Vagina (tissue), 2 donors: Measurements from ENCODE around the gene BTN1A1. TPM values are rescaled to one million over a fixed set of nuclear protein-coding genes. Genes with fewer than 3 reads are reported as not detected.

Source experiments
- DNase-seq, 2 donors: peaks; one replicate each; pipeline ENCODE4 v3.0.0-alpha.2; 2017; ENCODE audit errors: extremely low spot score in 2 of 2
- H3K27ac ChIP-seq: fragments of 200-600 bp; sonication (generic); one replicate; pipeline ENCODE4 v1.5.1; 2019
- H3K27me3 ChIP-seq: fragments of 200-600 bp; sonication (generic); one replicate; pipeline ENCODE4 v1.5.1; 2019
- H3K36me3 ChIP-seq, 2 donors: fragments of 200-600 bp; sonication (generic); one replicate each; pipeline ENCODE4 v1.5.1; 2017 to 2019
- H3K4me1 ChIP-seq: fragments of 200-600 bp; sonication (generic); one replicate; pipeline ENCODE4 v1.5.1; 2019
- H3K4me3 ChIP-seq, 2 donors: fragments of 200-600 bp; sonication (generic); 1 replicate in 1 of 2; 2 replicates in 1 of 2; pipeline ENCODE4 v1.5.1; 2016 to 2019
- H3K9me3 ChIP-seq: fragments of 200-600 bp; sonication (generic); one replicate; pipeline ENCODE4 v1.5.1; 2019
- POLR2A ChIP-seq, 2 donors: fragments of 450-650 bp; IDR thresholded peaks; one replicate each; pipeline ENCODE4 v1.6.1; 2017; ENCODE audit warnings: antibody characterized with exemption in 2 of 2, mild to moderate bottlenecking in 2 of 2, moderate library complexity in 2 of 2
- POLR2AphosphoS5 ChIP-seq, 2 donors: sonication (generic); formaldehyde crosslinking; IDR thresholded peaks; one replicate each; pipeline ENCODE4 v1.9.0; 2017; ENCODE audit warnings: antibody characterized with exemption in 2 of 2, mild to moderate bottlenecking in 2 of 2, low read depth in 1 of 2; ENCODE audit not compliant: insufficient read depth in 1 of 2
- intact Hi-C: fragments of 100-400 bp; cut with DNase I; formaldehyde crosslinking; loops from one replicate; pipeline ENCODE4 v1.15.1; 2023
- total RNA-seq: library from RNA; depleted of rRNA; stranded (reverse); fragments of >200 nt; gene quantifications from one replicate; pipeline ENCODE4 v1.2.3, GENCODE V29; 2016
- TF ChIP-seq, protein P1 (sequence below), 3 experiments: fragments of 450-650 bp in 2 of 3; fragments of 200-600 bp in 1 of 3; sonication (generic) in 1 of 3; IDR thresholded peaks; one replicate each; pipeline ENCODE4 v1.5.1; 2017 to 2019; ENCODE audit warnings: antibody characterized with exemption in 3 of 3, mild to moderate bottlenecking in 2 of 3, moderate library complexity in 2 of 3

The BTN1A1 gene
- total RNA-seq, 1 donor from 2014 or later, result not detected

DNA sequence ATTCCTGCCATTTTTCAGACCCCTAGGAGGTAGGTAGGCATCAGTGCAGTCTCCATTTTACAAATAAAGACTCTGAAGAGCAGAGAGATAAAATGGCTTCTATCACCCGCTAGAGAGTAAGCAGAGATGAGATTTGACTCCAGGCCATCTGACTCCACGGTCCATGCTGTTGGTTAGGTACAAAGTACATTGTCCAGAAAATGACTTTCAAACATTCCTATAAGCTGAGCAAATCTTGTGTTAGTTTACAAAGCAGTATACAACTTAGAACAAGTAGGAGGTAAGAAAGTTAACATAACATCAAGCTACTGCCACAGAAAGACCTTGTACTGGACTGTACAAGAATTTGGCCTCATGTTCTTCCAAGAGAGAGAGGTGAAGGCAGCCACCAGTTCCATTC is 14.9 kb downstream of the BTN1A1 start:
- no peak overlapping the region for H3K27ac ChIP-seq
- H3K4me1 ChIP-seq, result no peaks in the 10 kb centered on the region
- intact Hi-C loops, result no loop called here
- no peak overlapping the region for H3K4me3 ChIP-seq
- H3K36me3 ChIP-seq, result no peaks in the 10 kb centered on the region
- TF ChIP-seq POLR2A (IDR thresholded peaks at IDR 0.05) (no peak), POLR2AphosphoS5 (IDR thresholded peaks at IDR 0.05; ENCODE audit: insufficient read depth in 1 of 2, low read depth in 1 of 2) (no peak)
- TF ChIP-seq, protein P1, sequence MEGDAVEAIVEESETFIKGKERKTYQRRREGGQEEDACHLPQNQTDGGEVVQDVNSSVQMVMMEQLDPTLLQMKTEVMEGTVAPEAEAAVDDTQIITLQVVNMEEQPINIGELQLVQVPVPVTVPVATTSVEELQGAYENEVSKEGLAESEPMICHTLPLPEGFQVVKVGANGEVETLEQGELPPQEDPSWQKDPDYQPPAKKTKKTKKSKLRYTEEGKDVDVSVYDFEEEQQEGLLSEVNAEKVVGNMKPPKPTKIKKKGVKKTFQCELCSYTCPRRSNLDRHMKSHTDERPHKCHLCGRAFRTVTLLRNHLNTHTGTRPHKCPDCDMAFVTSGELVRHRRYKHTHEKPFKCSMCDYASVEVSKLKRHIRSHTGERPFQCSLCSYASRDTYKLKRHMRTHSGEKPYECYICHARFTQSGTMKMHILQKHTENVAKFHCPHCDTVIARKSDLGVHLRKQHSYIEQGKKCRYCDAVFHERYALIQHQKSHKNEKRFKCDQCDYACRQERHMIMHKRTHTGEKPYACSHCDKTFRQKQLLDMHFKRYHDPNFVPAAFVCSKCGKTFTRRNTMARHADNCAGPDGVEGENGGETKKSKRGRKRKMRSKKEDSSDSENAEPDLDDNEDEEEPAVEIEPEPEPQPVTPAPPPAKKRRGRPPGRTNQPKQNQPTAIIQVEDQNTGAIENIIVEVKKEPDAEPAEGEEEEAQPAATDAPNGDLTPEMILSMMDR (IDR thresholded peaks at IDR 0.05), result no peak
- no peaks in the 10 kb centered on the region for H3K27me3 ChIP-seq
- DNase-seq, result no peak
- no peaks in the 10 kb centered on the region for H3K9me3 ChIP-seq

DNA sequence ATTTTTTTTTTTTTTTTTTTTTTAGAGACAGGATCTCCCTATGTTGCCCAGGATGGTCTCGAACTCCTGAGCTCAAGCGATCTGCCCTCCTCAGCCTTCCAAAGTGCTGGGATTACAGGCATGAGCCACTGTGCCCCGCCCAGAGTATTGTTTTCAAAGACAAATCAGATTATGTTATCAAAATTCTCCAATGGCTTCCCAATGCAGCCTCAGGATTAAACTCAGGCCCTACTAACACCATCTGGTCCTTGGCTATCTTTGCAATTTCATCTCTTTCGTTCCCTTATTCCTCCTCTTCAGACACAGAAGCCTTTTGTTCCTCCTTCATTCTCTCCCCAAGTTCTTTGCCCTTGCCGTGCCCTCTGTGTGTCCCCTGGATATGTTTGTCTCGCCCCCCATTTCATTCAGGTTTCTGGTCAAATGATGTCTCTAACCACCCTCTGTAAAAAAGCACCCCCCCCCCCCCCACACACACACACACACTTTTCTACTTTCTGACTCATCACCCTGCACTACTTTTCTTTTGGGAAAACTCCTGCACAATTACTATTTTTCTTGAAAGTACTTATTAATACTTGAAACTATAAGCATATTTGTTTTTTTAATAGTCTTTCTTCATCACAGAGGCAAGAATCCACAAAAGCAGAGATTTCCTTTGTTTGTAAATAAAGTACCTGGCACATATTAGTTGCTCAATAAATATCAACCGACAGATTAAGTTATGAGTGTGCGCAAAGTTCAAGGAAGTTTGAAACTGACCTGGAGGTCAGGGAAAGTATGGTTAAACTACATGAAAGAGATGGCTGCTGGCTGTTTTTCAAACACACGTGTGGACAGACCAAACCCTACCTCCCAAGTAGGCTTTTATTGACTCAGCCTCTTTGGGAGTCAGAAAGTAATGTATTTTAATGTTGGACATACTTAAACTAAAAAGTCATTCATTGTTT is 16.7 kb downstream of the BTN1A1 start:
- TF ChIP-seq POLR2A (IDR thresholded peaks at IDR 0.05), result no peak
- TF ChIP-seq, protein P1 (IDR thresholded peaks at IDR 0.05), result no peak
- no peak for TF ChIP-seq POLR2AphosphoS5 (IDR thresholded peaks at IDR 0.05; ENCODE audit: insufficient read depth in 1 of 2, low read depth in 1 of 2)
- no peaks in the 10 kb centered on the region for H3K4me1 ChIP-seq
- no peaks in the 10 kb centered on the region for H3K9me3 ChIP-seq
- H3K27ac ChIP-seq, result no peak overlapping the region
- H3K27me3 ChIP-seq, result no peaks in the 10 kb centered on the region
- H3K4me3 ChIP-seq, result no peak overlapping the region
- intact Hi-C loops, result no loop called here
- DNase-seq, result no peak
- no peaks in the 10 kb centered on the region for H3K36me3 ChIP-seq

DNA sequence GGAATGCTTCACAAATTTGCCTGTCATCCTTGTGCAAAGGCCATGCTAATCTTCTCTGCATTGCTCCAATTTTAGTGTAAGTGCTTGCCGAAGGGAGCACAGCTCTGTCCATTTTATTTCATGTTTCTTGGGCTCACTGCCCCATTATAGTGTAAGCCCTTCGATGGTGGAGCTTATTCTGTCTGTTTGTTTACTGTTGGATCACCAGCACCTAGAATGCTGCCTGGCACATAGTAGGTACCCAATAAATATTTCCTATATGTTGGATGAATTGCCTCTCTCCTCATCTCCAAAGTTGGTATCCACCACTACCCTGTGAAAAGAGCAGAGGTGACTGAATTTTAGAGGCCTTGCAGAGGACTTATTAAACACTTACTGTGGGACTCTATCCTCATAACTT is 19.3 kb downstream of the BTN1A1 start:
- Histone ChIP-seq H3K27ac (no peak overlapping the region), H3K4me1 (peaks cover 15% of the 10 kb centered on the region), H3K9me3 (no peaks in the 10 kb centered on the region), H3K27me3 (no peaks in the 10 kb centered on the region), H3K4me3 (no peak overlapping the region), H3K36me3 (no peaks in the 10 kb centered on the region)
- TF ChIP-seq POLR2AphosphoS5 (IDR thresholded peaks at IDR 0.05; ENCODE audit: insufficient read depth in 1 of 2, low read depth in 1 of 2) (no peak), POLR2A (IDR thresholded peaks at IDR 0.05) (no peak)
- TF ChIP-seq, protein P1 (IDR thresholded peaks at IDR 0.05), result no peak
- DNase-seq, result no peak
- intact Hi-C loops, result no loop called here

DNA sequence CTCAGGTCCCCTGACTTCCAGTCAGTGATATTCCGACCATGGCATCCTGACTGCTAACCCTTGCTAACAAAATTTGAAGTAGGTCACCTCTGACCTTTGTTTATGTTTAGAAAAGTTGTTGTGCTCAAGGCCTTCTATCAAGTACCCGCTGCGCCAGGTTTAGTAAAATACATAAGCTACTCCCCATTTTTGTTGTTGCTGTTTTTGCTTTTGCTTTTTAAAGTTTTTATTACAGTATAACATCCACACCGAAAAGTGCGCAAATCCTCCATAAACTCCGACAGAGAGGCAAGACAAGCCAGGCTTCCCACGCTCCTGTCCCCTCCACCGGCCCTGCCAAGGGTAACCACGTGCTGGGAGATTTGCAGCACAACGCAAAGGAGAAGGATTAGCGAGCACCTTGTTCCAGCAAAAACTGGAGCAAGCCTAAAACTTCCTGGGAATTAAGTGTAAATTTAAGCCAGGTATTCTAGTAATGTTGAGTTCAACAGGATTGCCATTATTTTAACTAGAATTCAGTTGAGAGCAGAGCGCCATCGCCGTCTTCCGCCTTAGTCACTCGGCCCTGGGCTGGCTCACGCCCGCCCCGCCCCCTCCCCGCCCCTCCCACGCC is 20.2 kb downstream of the BTN1A1 start:
- no peak for TF ChIP-seq POLR2A (IDR thresholded peaks at IDR 0.05)
- TF ChIP-seq, protein P1 (IDR thresholded peaks at IDR 0.05), result no peak
- no peak for TF ChIP-seq POLR2AphosphoS5 (IDR thresholded peaks at IDR 0.05; ENCODE audit: insufficient read depth in 1 of 2, low read depth in 1 of 2)
- H3K4me1 ChIP-seq, result peaks cover 15% of the 10 kb centered on the region
- no peaks in the 10 kb centered on the region for H3K27me3 ChIP-seq
- H3K4me3 ChIP-seq, result peak overlapping the region; percentile 56 to 88
- peak overlapping the region; percentile 91 for H3K27ac ChIP-seq
- no peaks in the 10 kb centered on the region for H3K9me3 ChIP-seq
- H3K36me3 ChIP-seq, result no peaks in the 10 kb centered on the region
- intact Hi-C loops, result no loop called here
- DNase-seq, result no peak
